Effector memory CD4-positive, alpha-beta T cell (primary cell): ENCODE measurements around the gene MMP15.

ENCODE experiments used
- DNase-seq, 3 donors: peaks; one replicate each; pipeline ENCODE4 v3.0.0-alpha.2; 2020
- H3K27ac ChIP-seq: 2 replicates; pipeline ENCODE4 v1.7.0; 2013; ENCODE audit warnings: mild to moderate bottlenecking, low read length, moderate library complexity; ENCODE audit not compliant: insufficient read depth, poor library complexity, severe bottlenecking
- H3K27me3 ChIP-seq: replicated peaks from 2 replicates; pipeline ENCODE4 v1.7.0; 2013; ENCODE audit warnings: mild to moderate bottlenecking, low read length; ENCODE audit not compliant: insufficient read depth, control insufficient read depth, poor library complexity, severe bottlenecking
- H3K36me3 ChIP-seq: 2 replicates; pipeline ENCODE4 v1.7.0; 2013; ENCODE audit warnings: mild to moderate bottlenecking, low read length, moderate library complexity; ENCODE audit not compliant: control insufficient read depth, insufficient read depth
- H3K4me1 ChIP-seq: 2 replicates; pipeline ENCODE4 v1.7.0; 2013; ENCODE audit warnings: low read length, mild to moderate bottlenecking; ENCODE audit not compliant: control insufficient read depth, insufficient read depth, poor library complexity, severe bottlenecking
- H3K4me3 ChIP-seq: 2 replicates; pipeline ENCODE4 v1.7.0; 2013; ENCODE audit warnings: low read length, low read depth, mild to moderate bottlenecking; ENCODE audit not compliant: insufficient read depth, poor library complexity, severe bottlenecking
- H3K9me3 ChIP-seq: 2 replicates; pipeline ENCODE4 v1.7.0; 2013; ENCODE audit warnings: mild to moderate bottlenecking, low read length, moderate library complexity; ENCODE audit not compliant: control insufficient read depth

Gene MMP15

GRCh38 chr16:58035356-58036170 is 10.0 kb downstream of the MMP15 start:
- H3K27me3 ChIP-seq = no peaks in the 10 kb centered on the region
- no peaks in the 10 kb centered on the region for H3K9me3 ChIP-seq
- no peak for DNase-seq
- no peak overlapping the region for H3K27ac ChIP-seq
- no peaks in the 10 kb centered on the region for H3K36me3 ChIP-seq
- H3K4me1 ChIP-seq = no peaks in the 10 kb centered on the region
- no peak overlapping the region for H3K4me3 ChIP-seq

- no peaks in the 10 kb centered on the region for H3K4me1 ChIP-seq
- no peak for DNase-seq
- no peaks in the 10 kb centered on the region for H3K9me3 ChIP-seq
- no peak overlapping the region for H3K4me3 ChIP-seq
- no peaks in the 10 kb centered on the region for H3K27me3 ChIP-seq
- H3K36me3 ChIP-seq = no peaks in the 10 kb centered on the region
- no peak overlapping the region for H3K27ac ChIP-seq
Measured at GRCh38 chr16:58036943-58037342, 11.4 kb downstream of the MMP15 start.

- no peak overlapping the region for H3K4me3 ChIP-seq
- H3K4me1 ChIP-seq = no peaks in the 10 kb centered on the region
- no peaks in the 10 kb centered on the region for H3K9me3 ChIP-seq
- H3K27me3 ChIP-seq = no peaks in the 10 kb centered on the region
- no peak for DNase-seq
- H3K27ac ChIP-seq = no peak overlapping the region
- no peaks in the 10 kb centered on the region for H3K36me3 ChIP-seq
Measured at GRCh38 chr16:58037365-58038057, 12.0 kb downstream of the MMP15 start.

GRCh38 chr16:58038219-58038641 is 12.7 kb downstream of the MMP15 start:
- Histone ChIP-seq H3K4me1 (no peaks in the 10 kb centered on the region), H3K9me3 (no peaks in the 10 kb centered on the region), H3K36me3 (no peaks in the 10 kb centered on the region), H3K27me3 (no peaks in the 10 kb centered on the region), H3K27ac (no peak overlapping the region), H3K4me3 (no peak overlapping the region)
- DNase-seq = no peak

GRCh38 chr16:58039829-58040495 is 14.4 kb downstream of the MMP15 start:
- Histone ChIP-seq H3K4me3 (no peak overlapping the region), H3K27me3 (no peaks in the 10 kb centered on the region), H3K9me3 (no peaks in the 10 kb centered on the region), H3K36me3 (no peaks in the 10 kb centered on the region), H3K4me1 (no peaks in the 10 kb centered on the region), H3K27ac (no peak overlapping the region)
- DNase-seq = no peak

GRCh38 chr16:58040496-58040846 is 14.9 kb downstream of the MMP15 start:
- no peak for DNase-seq
- H3K4me1 ChIP-seq = no peaks in the 10 kb centered on the region
- no peaks in the 10 kb centered on the region for H3K36me3 ChIP-seq
- no peak overlapping the region for H3K27ac ChIP-seq
- H3K9me3 ChIP-seq = no peaks in the 10 kb centered on the region
- no peak overlapping the region for H3K4me3 ChIP-seq
- H3K27me3 ChIP-seq = no peaks in the 10 kb centered on the region

- no peak overlapping the region for H3K4me3 ChIP-seq
- no peaks in the 10 kb centered on the region for H3K27me3 ChIP-seq
- H3K4me1 ChIP-seq = no peaks in the 10 kb centered on the region
- H3K36me3 ChIP-seq = no peaks in the 10 kb centered on the region
- no peak for DNase-seq
- H3K27ac ChIP-seq = no peak overlapping the region
- H3K9me3 ChIP-seq = no peaks in the 10 kb centered on the region
Measured at GRCh38 chr16:58040945-58041627, 15.5 kb downstream of the MMP15 start.

GRCh38 chr16:58041628-58041955 is 16.0 kb downstream of the MMP15 start:
- Histone ChIP-seq H3K9me3 (no peaks in the 10 kb centered on the region), H3K36me3 (no peaks in the 10 kb centered on the region), H3K4me1 (no peaks in the 10 kb centered on the region), H3K27me3 (no peaks in the 10 kb centered on the region), H3K27ac (no peak overlapping the region), H3K4me3 (no peak overlapping the region)
- DNase-seq = no peak

GRCh38 chr16:58042001-58042885 is 16.7 kb downstream of the MMP15 start:
- no peak overlapping the region for H3K4me3 ChIP-seq
- no peak for DNase-seq
- no peaks in the 10 kb centered on the region for H3K27me3 ChIP-seq
- H3K4me1 ChIP-seq = no peaks in the 10 kb centered on the region
- H3K27ac ChIP-seq = no peak overlapping the region
- no peaks in the 10 kb centered on the region for H3K36me3 ChIP-seq
- no peaks in the 10 kb centered on the region for H3K9me3 ChIP-seq
